LNCaP clone FGC (cell line): ENCODE results near the gene KIF5B.

Source experiments
- DNase-seq: peaks from one replicate; pipeline ENCODE4 v3.0.0-alpha.2; 2011; ENCODE audit warnings: low read depth
- H3K4me3 ChIP-seq: 2 replicates; pipeline ENCODE4 v1.5.1; 2011; ENCODE audit warnings: mild to moderate bottlenecking, low read depth, low read length, control low read depth
- TF ChIP-seq, protein P1 (sequence below): IDR thresholded peaks from 2 replicates; pipeline ENCODE4 v1.5.1; 2012; ENCODE audit warnings: mild to moderate bottlenecking; ENCODE audit not compliant: control insufficient read depth, insufficient read depth; ENCODE audit errors: extremely low read depth

Gene KIF5B

DNA sequence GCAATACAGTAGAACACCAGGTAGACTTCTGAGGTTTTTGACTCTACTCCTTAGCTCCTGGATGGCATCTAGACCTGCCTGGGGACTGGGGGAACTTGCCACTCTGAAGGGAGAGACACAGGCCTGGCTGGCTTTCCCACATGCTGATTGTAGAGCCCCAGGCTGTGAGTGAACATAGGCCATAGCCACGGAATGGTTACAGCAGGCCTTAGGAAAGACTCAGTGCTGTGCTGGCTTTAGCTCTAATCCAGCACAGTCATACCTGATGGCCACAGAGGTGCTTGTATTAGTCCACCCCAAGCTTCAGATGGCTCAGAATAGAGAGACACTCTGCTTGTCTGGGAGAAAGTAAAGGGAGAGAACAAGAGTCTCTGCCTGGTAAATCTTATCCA is 92.6 kb downstream of the KIF5B start:
- TF ChIP-seq, protein P1, sequence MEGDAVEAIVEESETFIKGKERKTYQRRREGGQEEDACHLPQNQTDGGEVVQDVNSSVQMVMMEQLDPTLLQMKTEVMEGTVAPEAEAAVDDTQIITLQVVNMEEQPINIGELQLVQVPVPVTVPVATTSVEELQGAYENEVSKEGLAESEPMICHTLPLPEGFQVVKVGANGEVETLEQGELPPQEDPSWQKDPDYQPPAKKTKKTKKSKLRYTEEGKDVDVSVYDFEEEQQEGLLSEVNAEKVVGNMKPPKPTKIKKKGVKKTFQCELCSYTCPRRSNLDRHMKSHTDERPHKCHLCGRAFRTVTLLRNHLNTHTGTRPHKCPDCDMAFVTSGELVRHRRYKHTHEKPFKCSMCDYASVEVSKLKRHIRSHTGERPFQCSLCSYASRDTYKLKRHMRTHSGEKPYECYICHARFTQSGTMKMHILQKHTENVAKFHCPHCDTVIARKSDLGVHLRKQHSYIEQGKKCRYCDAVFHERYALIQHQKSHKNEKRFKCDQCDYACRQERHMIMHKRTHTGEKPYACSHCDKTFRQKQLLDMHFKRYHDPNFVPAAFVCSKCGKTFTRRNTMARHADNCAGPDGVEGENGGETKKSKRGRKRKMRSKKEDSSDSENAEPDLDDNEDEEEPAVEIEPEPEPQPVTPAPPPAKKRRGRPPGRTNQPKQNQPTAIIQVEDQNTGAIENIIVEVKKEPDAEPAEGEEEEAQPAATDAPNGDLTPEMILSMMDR: no peak
- H3K4me3 ChIP-seq: no peak overlapping the region
- DNase-seq: no peak

DNA sequence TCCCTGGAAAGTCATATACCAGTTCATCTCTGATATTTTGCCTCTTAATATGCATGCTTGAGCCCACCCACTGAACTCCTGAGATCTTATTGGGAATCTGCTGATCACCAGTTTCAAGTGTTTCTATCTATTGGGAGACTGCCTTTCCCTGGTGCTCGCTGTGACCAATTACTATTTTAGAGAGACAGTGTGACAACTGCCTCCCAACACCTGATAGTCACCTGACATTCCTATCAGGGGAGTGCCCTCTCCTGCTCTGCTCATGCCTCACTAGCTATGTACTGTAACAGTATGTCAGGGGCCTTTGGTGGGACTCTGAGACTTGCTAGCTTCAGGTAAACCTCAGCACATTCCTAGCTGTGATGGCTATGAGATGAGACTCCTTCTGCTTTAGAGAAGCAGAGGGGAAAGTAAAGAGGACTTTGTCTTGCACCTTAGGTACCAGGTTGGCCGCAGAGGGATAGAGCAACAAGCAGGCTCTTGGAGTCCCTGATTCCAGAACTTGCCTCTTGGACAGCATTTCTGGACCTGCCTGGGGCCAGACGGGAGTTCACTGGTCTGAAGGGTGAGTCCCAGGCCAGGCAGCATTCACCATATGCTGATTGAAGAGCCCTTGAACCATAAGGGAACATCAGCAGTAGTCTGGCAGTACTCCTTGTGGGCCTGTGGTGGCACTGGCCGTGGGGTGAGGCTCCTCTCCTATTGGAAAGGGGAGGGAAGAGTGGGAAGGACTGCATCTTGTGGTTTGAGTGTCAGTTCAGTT is 93.2 kb downstream of the KIF5B start:
- no peak overlapping the region for H3K4me3 ChIP-seq
- TF ChIP-seq, protein P1: no peak
- no peak for DNase-seq

DNA sequence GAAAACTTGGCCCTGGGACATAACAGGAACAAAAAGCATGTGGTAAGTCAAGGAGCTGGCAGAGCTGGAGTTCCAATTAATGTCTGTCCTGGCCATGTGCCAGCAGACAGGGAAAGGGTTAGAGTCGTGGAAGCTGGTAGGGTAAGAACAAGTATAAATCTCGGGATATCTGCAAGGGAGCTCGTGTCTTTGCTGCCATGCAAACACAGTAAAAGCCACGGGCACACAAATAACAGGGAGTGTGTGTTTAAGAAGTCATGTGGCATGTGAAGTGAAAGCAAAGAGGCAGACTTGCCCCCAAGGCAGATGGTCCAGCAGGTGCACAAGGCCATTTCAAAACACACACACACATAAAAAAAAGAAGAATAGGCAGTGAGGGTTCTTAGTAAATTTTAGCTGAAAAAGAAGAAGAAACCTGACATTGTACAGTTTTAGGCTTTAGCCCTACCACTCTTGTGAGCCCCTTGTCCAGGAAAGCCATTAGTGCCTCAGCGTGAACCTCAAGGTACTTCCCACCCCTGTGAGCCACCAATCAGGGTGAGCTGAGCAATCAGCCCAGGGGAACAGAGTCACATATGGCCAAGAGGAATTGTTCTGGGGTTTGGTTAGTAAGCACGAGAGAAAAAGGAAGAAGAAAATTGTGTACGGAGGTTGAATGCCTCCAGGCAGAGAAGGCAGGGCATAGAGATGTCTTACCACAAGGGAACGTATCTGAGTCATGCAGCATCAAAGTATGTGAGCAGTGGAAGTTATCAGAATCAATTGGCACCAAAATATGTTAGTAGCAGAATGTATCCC is 94.7 kb downstream of the KIF5B start:
- H3K4me3 ChIP-seq: no peak overlapping the region
- TF ChIP-seq, protein P1: no peak
- DNase-seq: peak; percentile 74

DNA sequence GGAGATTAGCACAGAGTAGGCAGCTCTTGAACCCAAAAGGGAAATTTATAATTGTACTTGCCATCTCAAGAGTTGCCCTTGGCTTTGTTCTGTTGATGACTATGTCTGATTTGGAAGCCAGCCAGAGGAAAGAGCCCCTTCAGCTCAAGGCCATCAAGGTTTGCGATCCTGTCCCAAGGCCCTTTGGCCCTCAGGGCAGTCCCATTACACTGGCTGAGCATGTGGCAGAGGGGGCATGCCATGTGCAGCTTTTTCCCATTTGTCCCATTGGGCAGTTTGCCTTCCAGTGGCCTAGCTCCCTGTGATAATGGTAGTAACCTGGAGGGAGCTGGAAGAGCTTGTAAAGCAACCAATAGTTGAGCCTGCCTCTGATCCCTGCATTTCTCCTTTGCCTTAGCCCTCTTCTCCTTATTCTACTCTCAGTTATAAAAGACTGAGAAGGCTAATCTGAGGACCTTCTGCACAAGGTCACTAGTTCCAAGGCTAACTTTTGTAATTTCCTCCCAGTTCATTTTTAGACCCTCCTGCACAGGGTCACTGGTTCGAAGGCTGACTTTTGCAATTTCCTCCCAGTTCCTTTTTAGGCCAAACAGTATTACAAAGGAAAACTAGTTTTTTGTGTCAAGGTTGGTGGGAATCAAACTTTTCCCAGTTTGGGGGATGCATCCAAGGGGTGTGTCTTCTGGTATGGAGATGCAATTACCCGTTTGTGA is 96.6 kb downstream of the KIF5B start:
- TF ChIP-seq, protein P1: no peak
- no peak for DNase-seq
- no peak overlapping the region for H3K4me3 ChIP-seq
